RCC 7860 (cell line): ENCODE results near the gene EIF3K.
"Not testable (repeated sequence)": the region's sequence is repeated elsewhere in the genome, so short reads cannot be mapped to it uniquely, and the experiment has no call there.

ENCODE experiments used
- DNase-seq: peaks from one replicate; pipeline ENCODE4 v3.0.0-alpha.2; 2015; ENCODE audit warnings: low spot score
- FAIRE-seq: peaks from 2 replicates; lab custom pipeline; 2012; peaks lifted over from hg19 to GRCh38; lab: Jason Lieb, UNC

Gene EIF3K

DNA sequence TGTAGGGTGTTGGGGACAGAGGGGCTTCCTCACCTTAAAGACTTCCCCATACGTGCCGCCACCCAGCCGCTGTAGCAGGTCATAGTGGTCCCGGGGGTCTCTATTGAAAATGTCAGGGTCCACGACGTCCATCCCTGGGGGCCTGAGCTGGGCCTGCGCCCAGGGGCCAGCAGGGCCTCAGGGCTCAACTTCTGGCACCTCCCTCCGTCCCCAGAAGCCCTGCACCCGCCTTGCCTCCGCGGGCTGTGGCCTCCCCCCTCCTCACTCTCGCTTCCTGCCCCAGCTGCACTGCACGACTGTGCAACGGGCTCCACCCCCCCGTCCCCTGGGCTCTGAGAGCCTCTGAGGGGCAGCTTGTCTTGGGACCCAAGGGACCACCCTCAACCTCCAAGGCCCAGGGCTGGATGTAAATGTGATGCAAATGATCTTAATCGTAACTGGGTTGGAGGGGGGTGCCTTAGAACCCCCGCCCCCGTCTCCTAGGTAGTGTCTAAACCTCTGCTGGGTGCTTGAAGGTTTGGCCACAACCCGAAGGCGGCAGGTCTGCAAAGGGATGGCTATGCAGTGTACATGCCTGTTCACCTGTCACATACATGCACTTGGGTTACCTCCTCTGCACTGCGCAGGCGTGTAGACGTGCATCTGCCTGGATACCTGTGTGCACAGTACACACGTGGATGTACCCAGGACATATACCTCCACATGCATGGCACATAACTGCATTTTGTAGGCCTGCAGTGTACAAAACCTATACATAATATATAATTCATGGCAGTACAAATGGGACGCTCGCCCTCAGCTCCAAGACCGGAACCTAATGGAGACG, 1.0 kb upstream of the EIF3K start, which contains the start of gene MAP4K1:
Gene MAP4K1 (minus strand): TSS at position 190 of the 826 bp plus-strand sequence. CDS start 58 bp downstream, at position 132.
- no peak for DNase-seq
- no peak for FAIRE-seq

DNA sequence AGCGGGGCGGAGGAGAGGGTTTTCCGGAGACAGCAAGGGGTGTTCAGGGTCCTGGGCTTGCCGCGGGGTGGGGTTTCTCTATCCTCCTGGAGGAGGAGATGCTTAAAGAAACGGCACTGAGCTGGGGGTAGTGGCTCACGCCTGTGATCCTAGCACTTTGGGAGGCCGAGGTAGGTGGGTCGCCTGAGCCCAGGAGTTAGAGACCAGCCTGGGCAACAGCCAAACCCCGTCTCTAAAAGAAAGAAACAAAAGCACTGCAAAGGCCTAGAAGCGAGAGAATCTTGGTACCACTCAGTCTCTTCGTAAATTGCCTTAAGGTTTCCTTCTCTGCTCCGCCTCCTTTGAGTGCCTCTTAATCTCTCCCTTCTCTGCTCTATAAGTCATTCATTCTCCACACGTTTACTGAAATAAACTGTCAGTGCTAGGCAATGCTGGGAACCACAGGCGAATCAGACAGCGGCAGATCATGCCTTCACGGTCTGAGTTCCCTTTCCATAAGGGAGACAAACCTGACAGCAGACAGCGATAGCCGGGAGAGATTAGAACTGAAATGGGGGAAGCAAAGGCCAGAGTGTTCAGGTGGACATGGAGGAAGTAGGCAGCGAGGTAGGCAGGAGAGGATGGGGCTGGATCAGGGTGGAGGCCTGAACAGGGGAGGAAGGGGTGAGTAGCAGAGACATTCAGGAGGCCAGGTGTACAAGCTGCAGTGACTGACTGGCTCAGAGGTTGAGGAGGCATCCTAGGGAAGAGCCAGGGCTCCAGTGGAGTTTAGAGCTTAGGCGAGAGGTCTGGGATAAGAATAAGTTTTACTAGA, 580 bp downstream of the EIF3K start:
- DNase-seq (no peak), FAIRE-seq (no peak)

GRCh38 chr19:38624822-38625221, 5.8 kb downstream of the EIF3K start:
- no peak for DNase-seq
- FAIRE-seq: no peak

- DNase-seq: no peak
- no peak for FAIRE-seq
Observed at GRCh38 chr19:38626401-38626800, 7.4 kb downstream of the EIF3K start.

GRCh38 chr19:38629568-38629967, 10.6 kb downstream of the EIF3K start:
- DNase-seq (no peak), FAIRE-seq (no peak)

- DNase-seq, FAIRE-seq: not testable (repeated sequence)
Observed at GRCh38 chr19:38631301-38631700, 12.3 kb downstream of the EIF3K start.

- not testable (repeated sequence) for FAIRE-seq
- peak; percentile 40 for DNase-seq
Observed at GRCh38 chr19:38631811-38632475, 13.0 kb downstream of the EIF3K start.

DNA sequence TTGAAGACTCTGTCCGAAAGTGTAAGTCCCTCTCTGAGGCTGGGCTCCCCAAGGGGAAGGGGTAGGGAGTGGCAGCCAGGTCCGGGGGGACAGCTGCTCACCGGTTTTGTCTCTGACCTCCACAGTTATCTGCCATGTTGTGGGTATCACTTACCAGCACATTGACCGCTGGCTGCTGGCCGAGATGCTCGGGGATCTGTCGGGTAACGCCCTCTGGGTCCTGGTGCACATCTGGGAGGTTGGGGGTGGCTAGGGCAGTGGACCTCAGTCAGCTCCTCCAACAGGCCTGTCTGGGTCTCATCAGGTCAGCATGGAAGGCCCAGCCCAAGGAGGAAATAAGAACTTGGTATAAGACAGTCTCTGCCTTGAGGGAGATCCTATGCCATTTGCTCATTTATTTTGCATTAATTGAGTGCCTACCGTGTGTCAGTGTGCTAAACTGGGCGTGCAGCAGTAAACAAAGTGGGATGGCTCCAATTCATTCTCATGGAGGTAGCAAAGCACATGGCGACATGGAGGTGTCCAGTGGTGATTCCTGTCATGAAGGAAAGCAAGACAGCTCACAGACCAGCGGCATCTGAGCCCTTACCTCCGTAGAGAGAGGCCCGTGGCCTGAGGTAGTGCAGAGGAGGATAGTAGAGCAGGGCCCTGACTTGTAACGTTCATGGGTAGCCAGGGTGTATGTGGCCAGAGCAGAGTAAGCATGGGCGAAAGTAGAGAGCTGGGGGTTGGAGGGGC, 13.7 kb downstream of the EIF3K start:
- DNase-seq (no peak), FAIRE-seq (no peak)

DNA sequence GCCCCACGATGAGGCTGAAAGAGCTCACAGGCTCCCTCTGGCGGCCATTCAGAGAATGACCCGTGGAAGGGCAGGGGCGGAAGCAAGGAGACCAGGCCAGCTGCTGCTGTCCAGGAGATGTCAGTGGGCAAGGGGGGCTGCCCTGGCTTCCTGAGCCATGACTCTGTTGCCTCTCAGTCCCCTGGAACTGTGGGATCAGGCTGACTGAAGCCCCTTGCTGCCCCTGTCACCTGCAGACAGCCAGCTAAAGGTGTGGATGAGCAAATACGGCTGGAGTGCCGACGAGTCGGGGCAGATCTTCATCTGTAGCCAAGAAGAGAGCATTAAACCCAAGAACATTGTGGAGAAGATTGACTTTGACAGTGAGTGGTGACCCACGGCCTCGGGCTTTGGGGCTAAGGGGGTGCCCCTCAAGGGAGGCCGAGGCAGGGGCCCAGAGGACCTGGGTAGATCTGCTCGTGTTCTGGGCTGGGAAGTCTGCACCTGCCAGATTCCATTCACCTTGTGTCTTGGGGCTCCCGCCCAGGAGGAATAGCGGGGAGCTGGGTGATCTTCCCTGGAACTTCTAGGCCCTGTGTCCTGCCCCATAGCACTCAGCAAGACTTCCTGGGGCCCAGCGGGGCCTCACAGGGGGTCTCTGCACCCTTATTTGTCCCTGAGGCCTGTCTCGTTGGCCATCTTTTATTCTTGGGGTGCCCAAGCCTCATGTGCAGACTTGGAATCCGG, 15.9 kb downstream of the EIF3K start:
- FAIRE-seq (no peak), DNase-seq (peak; percentile 46)

GRCh38 chr19:38635483-38636399, 16.8 kb downstream of the EIF3K start:
- FAIRE-seq: no peak
- no peak for DNase-seq

GRCh38 chr19:38638461-38638860, 19.5 kb downstream of the EIF3K start:
- DNase-seq (no peak), FAIRE-seq (no peak)

DNA sequence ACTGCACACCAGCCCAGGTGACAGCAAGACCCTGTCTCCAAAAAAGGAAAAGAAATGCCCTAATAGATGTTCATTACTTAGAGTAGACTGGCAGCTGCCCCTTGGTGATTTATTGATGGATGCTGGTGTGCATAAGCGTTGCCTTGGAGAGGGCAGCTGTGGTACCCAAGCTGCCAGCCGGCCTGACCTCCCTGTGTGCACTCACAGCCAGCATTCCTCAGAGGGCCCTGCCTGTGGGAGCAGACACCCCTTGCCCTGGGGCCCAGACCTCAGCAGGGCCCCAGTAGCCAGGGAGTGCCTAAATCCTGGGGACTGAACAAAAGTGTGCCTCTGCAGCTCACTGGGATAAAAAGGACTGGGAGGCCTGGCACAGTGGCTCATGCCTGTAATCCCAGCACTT, 20.7 kb downstream of the EIF3K start:
- FAIRE-seq (no peak), DNase-seq (no peak)

DNA sequence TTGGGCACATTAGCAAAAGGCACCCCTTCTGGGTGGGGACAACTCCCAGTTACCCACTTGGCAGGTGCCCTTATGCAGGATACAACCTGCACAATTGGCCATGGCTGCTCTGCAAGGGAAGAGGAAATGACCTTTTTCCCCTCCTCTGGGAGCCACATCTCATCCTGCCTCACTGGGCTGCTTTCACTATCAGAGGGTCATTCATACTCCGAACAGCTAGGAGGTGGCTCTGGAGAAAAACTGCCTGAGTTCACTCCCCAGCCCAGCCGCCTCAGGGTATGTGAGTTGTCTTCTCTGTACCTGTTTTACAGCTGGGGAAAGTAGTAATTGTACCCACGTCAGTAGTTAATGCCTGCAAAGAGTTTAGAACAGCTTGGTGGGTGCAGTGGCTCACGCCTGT, 21.4 kb downstream of the EIF3K start:
- no peak for FAIRE-seq

DNA sequence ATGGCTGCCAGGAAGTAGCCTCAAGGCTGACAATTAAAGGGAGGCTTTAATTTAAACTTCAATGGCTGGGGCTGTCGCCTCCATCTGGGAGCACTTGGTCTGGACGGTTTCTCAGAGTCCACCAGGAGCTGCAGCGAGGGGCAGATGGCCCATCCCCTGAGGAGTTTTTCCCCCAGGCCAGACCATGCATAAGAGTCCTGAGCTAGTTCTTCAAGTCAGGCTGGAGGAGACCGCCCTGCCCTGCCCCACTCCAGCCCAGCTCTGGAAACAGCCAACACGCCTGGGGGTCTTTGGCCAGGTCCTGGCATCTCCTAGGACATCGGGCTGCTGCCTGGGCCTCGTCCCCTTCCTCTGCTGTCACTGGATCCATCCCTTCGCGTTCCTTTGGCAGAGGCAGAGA, 23.2 kb downstream of the EIF3K start:
- DNase-seq (no peak), FAIRE-seq (no peak)

More for the DNA sequence above, 21.4 kb downstream of the EIF3K start:
- DNase-seq: no peak

- DNase-seq: no peak
- no peak for FAIRE-seq
Observed at GRCh38 chr19:38644719-38645118, 25.7 kb downstream of the EIF3K start.

DNA sequence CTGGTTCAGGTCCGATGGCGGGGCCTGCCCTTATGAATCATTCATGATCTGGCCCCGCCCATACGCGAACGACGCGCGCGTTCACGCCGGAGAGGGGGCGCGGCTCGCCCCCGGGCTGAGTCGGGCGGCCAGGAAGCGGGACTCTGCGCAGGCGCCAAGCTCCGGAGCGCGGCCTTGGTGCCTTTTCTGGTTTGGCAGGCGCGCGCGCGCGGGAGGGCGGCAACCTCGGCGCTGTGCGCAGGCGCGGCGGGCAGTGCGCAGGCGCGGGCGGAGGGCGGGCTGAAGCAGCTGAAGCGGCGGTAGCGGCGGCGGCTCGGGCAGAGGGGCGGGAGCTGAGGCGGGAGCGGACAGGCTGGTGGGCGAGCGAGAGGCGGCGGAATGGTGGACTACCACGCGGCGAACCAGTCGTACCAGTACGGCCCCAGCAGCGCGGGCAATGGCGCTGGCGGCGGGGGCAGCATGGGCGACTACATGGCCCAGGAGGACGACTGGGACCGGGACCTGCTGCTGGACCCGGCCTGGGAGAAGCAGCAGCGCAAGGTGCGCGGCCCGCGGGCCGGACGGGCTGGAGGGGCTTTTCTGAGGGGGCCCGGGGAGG, 28.5 kb downstream of the EIF3K start, which contains the start of gene ACTN4:
Gene ACTN4 (plus strand): TSS at position 282 of the 598 bp plus-strand sequence. CDS start 97 bp downstream, at position 379.
- no peak for FAIRE-seq
- DNase-seq: peak; percentile 87

- DNase-seq (no peak), FAIRE-seq (no peak)
Observed at GRCh38 chr19:38647966-38648768, 29.2 kb downstream of the EIF3K start.
